IMR-90 (cell line): ENCODE results near the gene LRRC8B. TPM values are rescaled to one million over a fixed set of nuclear protein-coding genes. Genes with fewer than 3 reads are reported as not detected.

ENCODE experiments used
- ATAC-seq: fragments of 200-7000 bp; cut with Tn5 transposase; 2 replicates; pipeline ENCODE4 v1.9.1; 2020; ENCODE audit warnings: low read depth, mild to moderate bottlenecking, moderate library complexity
- BruUV-seq: library from RNA; stranded (reverse); fragments of 400-500 nt; replicated peaks from 2 replicates; lab custom pipeline; 2021; lab: Mats Ljungman, UMichigan
- CTCF ChIA-PET: fragments of 300-600 bp; formaldehyde crosslinking; extraction: SDS; loops from one replicate; lab custom pipeline; 2021; ENCODE audit warnings: antibody characterized with exemption; lab: Yijun Ruan, JAX
- POLR2A ChIA-PET: fragments of 300-600 bp; sonication (Branson Sonifier 250); formaldehyde crosslinking; loops from one replicate; lab custom pipeline; 2022; ENCODE audit warnings: antibody characterized with exemption; ENCODE audit not compliant: unreplicated experiment; lab: Charles Lee
- DNase-seq: peaks from one replicate; pipeline ENCODE4 v3.0.0; 2013
- H2AFZ ChIP-seq: replicated peaks from 2 replicates; pipeline ENCODE3; 2013; ENCODE audit warnings: low read length, mild to moderate bottlenecking; ENCODE audit not compliant: poor library complexity
- H2AK5ac ChIP-seq: 2 replicates; pipeline ENCODE4 v1.6.1; 2013; ENCODE audit warnings: low read depth, low read length, inconsistent platforms
- H2AK9ac ChIP-seq: replicated peaks from 2 replicates; pipeline ENCODE3; 2013; ENCODE audit warnings: mild to moderate bottlenecking, low read depth, low read length, moderate library complexity; ENCODE audit not compliant: poor library complexity
- H2BK120ac ChIP-seq: 2 replicates; pipeline ENCODE4 v1.6.1; 2013; ENCODE audit warnings: low read depth, low read length, inconsistent platforms
- H2BK15ac ChIP-seq: 3 replicates; pipeline ENCODE4 v1.6.1; 2013; ENCODE audit warnings: low read depth, low read length, inconsistent platforms
- H2BK20ac ChIP-seq: 2 replicates; pipeline ENCODE4 v1.6.1; 2013; ENCODE audit warnings: low read depth, mild to moderate bottlenecking, inconsistent platforms, low read length, moderate library complexity
- H2BK5ac ChIP-seq: 2 replicates; pipeline ENCODE4 v1.6.1; 2013; ENCODE audit warnings: mild to moderate bottlenecking, low read depth, low read length, inconsistent platforms; ENCODE audit not compliant: poor library complexity, severe bottlenecking
- H3K14ac ChIP-seq: replicated peaks from 2 replicates; pipeline ENCODE4 v1.6.1; 2013; ENCODE audit warnings: low read depth, low read length, inconsistent platforms
- H3K18ac ChIP-seq: 2 replicates; pipeline ENCODE4 v1.6.1; 2013; ENCODE audit warnings: low read depth, low read length, control low read depth
- H3K23ac ChIP-seq: 2 replicates; pipeline ENCODE4 v1.6.1; 2013; ENCODE audit warnings: low read depth, low read length, inconsistent platforms
- H3K27ac ChIP-seq: 2 replicates; pipeline ENCODE4 v1.5.1; 2013; ENCODE audit warnings: mild to moderate bottlenecking, control low read depth, low read length; ENCODE audit not compliant: insufficient read depth
- H3K27me3 ChIP-seq: 2 replicates; pipeline ENCODE4 v1.6.1; 2013; ENCODE audit warnings: low read length; ENCODE audit not compliant: control insufficient read depth, insufficient read depth
- H3K36me3 ChIP-seq: 2 replicates; pipeline ENCODE4 v1.6.1; 2013; ENCODE audit warnings: low read length, mixed read lengths; ENCODE audit not compliant: control insufficient read depth, insufficient read depth
- H3K4ac ChIP-seq: 2 replicates; pipeline ENCODE4 v1.6.1; 2013; ENCODE audit warnings: low read depth, low read length, inconsistent platforms
- H3K4me1 ChIP-seq: 2 replicates; pipeline ENCODE4 v1.6.1; 2013; ENCODE audit warnings: low read length, mixed read lengths; ENCODE audit not compliant: control insufficient read depth, insufficient read depth
- H3K4me2 ChIP-seq: 2 replicates; pipeline ENCODE4 v1.6.1; 2013; ENCODE audit warnings: low read depth, mild to moderate bottlenecking, control low read depth, low read length, moderate library complexity
- H3K4me3 ChIP-seq: 2 replicates; pipeline ENCODE4 v1.5.1; 2013; ENCODE audit warnings: low read depth, mild to moderate bottlenecking, control low read depth, low read length, moderate library complexity; ENCODE audit not compliant: insufficient read depth
- H3K56ac ChIP-seq: 2 replicates; pipeline ENCODE4 v1.6.1; 2013; ENCODE audit warnings: low read length, inconsistent platforms; ENCODE audit not compliant: insufficient read depth; ENCODE audit errors: extremely low read depth
- H3K79me1 ChIP-seq, 2 experiments: 2 replicates each; pipeline ENCODE4 v1.6.1; 2013; ENCODE audit warnings: low read length in 2 of 2, inconsistent platforms in 1 of 2, low read depth in 1 of 2
- H3K9ac ChIP-seq: 2 replicates; pipeline ENCODE4 v1.6.1; 2013; ENCODE audit warnings: low read depth, low read length, control low read depth
- H3K9me1 ChIP-seq: 2 replicates; pipeline ENCODE4 v1.6.1; 2013; ENCODE audit warnings: low read length, inconsistent platforms; ENCODE audit not compliant: insufficient read depth
- H3K9me3 ChIP-seq: 2 replicates; pipeline ENCODE4 v1.6.1; 2013; ENCODE audit warnings: low read length; ENCODE audit not compliant: control insufficient read depth, insufficient read depth
- H4K20me1 ChIP-seq: 2 replicates; pipeline ENCODE4 v1.6.1; 2013; ENCODE audit warnings: low read length, inconsistent platforms; ENCODE audit not compliant: insufficient read depth
- H4K5ac ChIP-seq: 2 replicates; pipeline ENCODE4 v1.6.1; 2013; ENCODE audit warnings: mild to moderate bottlenecking, low read depth, low read length, control low read depth
- H4K8ac ChIP-seq, 2 experiments: 2 replicates each; pipeline ENCODE4 v1.6.1; 2013; ENCODE audit warnings: low read depth in 2 of 2, low read length in 2 of 2, control low read depth in 1 of 2, inconsistent platforms in 1 of 2
- H4K91ac ChIP-seq: 2 replicates; pipeline ENCODE4 v1.6.1; 2013; ENCODE audit warnings: low read depth, low read length, inconsistent platforms; ENCODE audit not compliant: insufficient read depth
- BHLHE40 ChIP-seq: fragments of 150-350 bp; IDR thresholded peaks from 2 replicates; pipeline ENCODE4 v1.6.1; 2016; ENCODE audit warnings: mild to moderate bottlenecking, low read depth, low read length
- CEBPB ChIP-seq: IDR thresholded peaks from 2 replicates; pipeline ENCODE4 v1.6.1; 2012; ENCODE audit warnings: low read depth, low read length, improper control_type of control experiment
- CHD1 ChIP-seq: IDR thresholded peaks from 2 replicates; pipeline ENCODE4 v1.6.1; 2012; ENCODE audit warnings: low read depth, low read length, improper control_type of control experiment
- CTCF ChIP-seq: conservative IDR thresholded peaks from 2 replicates; pipeline ENCODE4 v1.5.1; 2012; ENCODE audit warnings: mild to moderate bottlenecking, low read depth, low read length, improper control_type of control experiment
- ELK1 ChIP-seq: fragments of 150-350 bp; IDR thresholded peaks from 2 replicates; pipeline ENCODE4 v1.6.1; 2016; ENCODE audit warnings: low read depth, mild to moderate bottlenecking, low read length, moderate library complexity, borderline replicate concordance
- FOS ChIP-seq: fragments of 150-350 bp; IDR thresholded peaks from 2 replicates; pipeline ENCODE4 v1.6.1; 2016; ENCODE audit warnings: low read depth, low read length
- MAFK ChIP-seq: IDR thresholded peaks from 2 replicates; pipeline ENCODE4 v1.6.1; 2012; ENCODE audit warnings: low read depth, low read length, improper control_type of control experiment
- MAZ ChIP-seq: IDR thresholded peaks from 2 replicates; pipeline ENCODE4 v1.6.1; 2012; ENCODE audit warnings: low read depth, mild to moderate bottlenecking, low read length, improper control_type of control experiment, moderate library complexity, borderline replicate concordance
- MXI1 ChIP-seq: IDR thresholded peaks from 2 replicates; pipeline ENCODE4 v1.6.1; 2012; ENCODE audit warnings: low read depth, mild to moderate bottlenecking, low read length, moderate library complexity, borderline replicate concordance
- POLR2A ChIP-seq: IDR thresholded peaks from 2 replicates; pipeline ENCODE4 v1.6.1; 2012; ENCODE audit warnings: mild to moderate bottlenecking, low read depth, low read length
- RAD21 ChIP-seq: IDR thresholded peaks from 2 replicates; pipeline ENCODE4 v1.6.1; 2012; ENCODE audit warnings: low read length, improper control_type of control experiment
- RFX5 ChIP-seq: IDR thresholded peaks from 2 replicates; pipeline ENCODE4 v1.8.0; 2012; ENCODE audit warnings: low read depth, mild to moderate bottlenecking, low read length, moderate library complexity
- SMC3 ChIP-seq: fragments of 150-350 bp; IDR thresholded peaks from 2 replicates; pipeline ENCODE4 v1.6.1; 2016; ENCODE audit warnings: low read depth, mild to moderate bottlenecking, antibody characterized with exemption, low read length, moderate library complexity
- USF2 ChIP-seq: fragments of 150-350 bp; IDR thresholded peaks from 2 replicates; pipeline ENCODE4 v1.6.1; 2017; ENCODE audit warnings: mild to moderate bottlenecking, antibody characterized with exemption, low read length, low read depth
- WGBS, 2 experiments: methylation state at CpG; one replicate each; pipeline versions ENCODE4 v1.1.5 to v1.1.7; 2013; ENCODE audit warnings: missing lambda C conversion rate in 2 of 2; ENCODE audit not compliant: insufficient read length in 1 of 2; ENCODE audit errors: extremely low coverage in 2 of 2; 5-methylcytosine and 5-hydroxymethylcytosine counted together
- dilution Hi-C: fragments of 300-500 bp; cut with HindIII; formaldehyde crosslinking; loops from one replicate; pipeline ENCODE4 v1.14.3; 2018; ENCODE audit warnings: low sequenced_read_pairs; ENCODE audit not compliant: unreplicated experiment
- in situ Hi-C: fragments of 300-500 bp; cut with MboI; formaldehyde crosslinking; loops from 3 replicates; pipeline ENCODE4 v1.14.3; 2019; ENCODE audit warnings: low sequenced_read_pairs, inconsistent platforms, mixed read lengths
- intact Hi-C: fragments of 100-400 bp; cut with micrococcal nuclease; formaldehyde crosslinking; loops from 2 replicates; pipeline ENCODE4 v1.10.0; 2022
- polyA plus RNA-seq, 3 experiments: library from polyadenylated mRNA; depleted of rRNA; stranded (reverse); fragments of >200 nt; gene quantifications; 2 replicates each; pipeline ENCODE4 v1.2.3, GENCODE V29; 2012; ENCODE audit warnings: low replicate concordance in 1 of 3
- total RNA-seq: library from RNA; depleted of rRNA; stranded (reverse); fragments of >200 nt; gene quantifications from 2 replicates; pipeline ENCODE4 v1.2.3, GENCODE V29; 2012

Gene LRRC8B
- total and polyA plus RNA-seq, 2 of the 4 experiments (the other 2 are of a cell fraction): 0.74 to 1.8 TPM

- BruUV-seq: no TSS peak
- Histone ChIP-seq H4K91ac (no peak overlapping the region), H2AFZ (no peak overlapping the region), H3K4me1 (no peaks in the 10 kb centered on the region), H3K27ac (no peak overlapping the region), H2BK15ac (no peak overlapping the region), H3K23ac (no peak overlapping the region), H3K27me3 (no peaks in the 10 kb centered on the region; the same call in 1 of the 2 replicates), H3K4me2 (no peak overlapping the region), H3K36me3 (no peaks in the 10 kb centered on the region), H4K8ac (no peak overlapping the region), H2BK5ac (no peak overlapping the region), H3K56ac (no peak overlapping the region), H2BK120ac (no peak overlapping the region), H3K9me1 (no peaks in the 10 kb centered on the region), H4K20me1 (no peaks in the 10 kb centered on the region), H2BK20ac (no peak overlapping the region), H3K9ac (no peak overlapping the region), H2AK5ac (no peak overlapping the region), H3K18ac (no peak overlapping the region), H3K4me3 (no peak overlapping the region), H3K14ac (no peak overlapping the region), H3K4ac (no peak overlapping the region), H2AK9ac (no peak overlapping the region), H4K5ac (no peak overlapping the region), H3K9me3 (no peaks in the 10 kb centered on the region), H3K79me1 (no peaks in the 10 kb centered on the region)
- in situ Hi-C loops: no loop called here
- intact Hi-C loops: no loop called here
- dilution Hi-C loops: no loop called here
- no CpG with 5 or more reads among the region's 4 CpGs for WGBS, 2 experiments
- POLR2A ChIA-PET: no interaction called here
- TF ChIP-seq CEBPB (no peak), MXI1 (no peak), RFX5 (no peak), USF2 (no peak), CHD1 (no peak), RAD21 (no peak), MAFK (no peak), BHLHE40 (no peak), SMC3 (no peak), CTCF (no peak), MAZ (no peak), POLR2A (no peak), FOS (no peak), ELK1 (no peak)
- no peak for ATAC-seq
- DNase-seq: no peak
- CTCF ChIA-PET: interaction anchor here (0.6 to 1.0 kb wide), 2 partner anchors 222 to 719 kb away, joined by 3 to 5 read pairs; no protein-coding TSS in a partner anchor
Measured at GRCh38 chr1:89540406-89540970, 15.9 kb downstream of the LRRC8B start.
